T-helper 17 cell (primary cell): ENCODE results near the gene OLIG2. TPM values are rescaled to one million over a fixed set of nuclear protein-coding genes. Genes with fewer than 3 reads are reported as not detected.

Experiments used
- ATAC-seq: fragments of 150-1000 bp; cut with Tn5 transposase; 2 replicates; pipeline ENCODE4 v1.10.0; 2021; ENCODE audit warnings: mild to moderate bottlenecking, moderate library complexity
- DNase-seq, 3 donors: peaks; one replicate each; pipeline versions ENCODE4 v3.0.0 to v3.0.0-alpha.2; 2020 to 2021
- H3K9me3 ChIP-seq: one replicate; pipeline ENCODE4 v1.7.0; 2013; ENCODE audit warnings: low read length, mild to moderate bottlenecking; ENCODE audit not compliant: control insufficient read depth, poor library complexity, severe bottlenecking
- H3K27ac Mint-ChIP-seq: one replicate; pipeline ENCODE4 v1.8.0; 2022; ENCODE audit warnings: mild to moderate bottlenecking, moderate library complexity, mixed read lengths
- H3K27me3 Mint-ChIP-seq: one replicate; pipeline ENCODE4 v1.8.0; 2022; ENCODE audit warnings: mixed read lengths
- H3K36me3 Mint-ChIP-seq: one replicate; pipeline ENCODE4 v1.8.0; 2022; ENCODE audit warnings: low read depth, mixed read lengths
- H3K4me1 Mint-ChIP-seq: one replicate; pipeline ENCODE4 v1.8.0; 2022; ENCODE audit warnings: mild to moderate bottlenecking, mixed read lengths
- H3K4me3 Mint-ChIP-seq: one replicate; pipeline ENCODE4 v1.8.0; 2022; ENCODE audit warnings: mild to moderate bottlenecking, moderate library complexity, mixed read lengths
- total RNA-seq, 4 donors: library from RNA in 2 of 4; stranded (reverse) in 2 of 4; gene quantifications; one replicate each; pipeline ENCODE4 v1.2.3 and lab custom pipeline; 2022 to 2026

OLIG2 gene
- total RNA-seq, 2 donors from 2014 or later = not detected

GRCh38 chr21:33030633-33031032 lies 4.9 kb downstream of the OLIG2 start:
- ATAC-seq (no peak), DNase-seq (no peak)
- Mint-ChIP-seq H3K27me3 (peaks cover 77% of the 10 kb centered on the region), H3K27ac (no peak overlapping the region), H3K4me1 (peaks cover 25% of the 10 kb centered on the region), H3K4me3 (no peak overlapping the region), H3K36me3 (no peaks in the 10 kb centered on the region)
- no peaks in the 10 kb centered on the region for H3K9me3 ChIP-seq

GRCh38 chr21:33031152-33031911 lies 5.6 kb downstream of the OLIG2 start:
- H3K9me3 ChIP-seq = no peaks in the 10 kb centered on the region
- H3K27me3 Mint-ChIP-seq = peaks cover 70% of the 10 kb centered on the region
- H3K27ac Mint-ChIP-seq = no peak overlapping the region
- H3K4me1 Mint-ChIP-seq = peaks cover 20% of the 10 kb centered on the region
- ATAC-seq (no peak), DNase-seq (no peak)
- H3K36me3 Mint-ChIP-seq = no peaks in the 10 kb centered on the region
- H3K4me3 Mint-ChIP-seq = no peak overlapping the region

- no peak overlapping the region for H3K27ac Mint-ChIP-seq
- no peak overlapping the region for H3K4me3 Mint-ChIP-seq
- H3K27me3 Mint-ChIP-seq = peaks cover 72% of the 10 kb centered on the region
- H3K36me3 Mint-ChIP-seq = no peaks in the 10 kb centered on the region
- no peak for ATAC-seq
- DNase-seq = no peak
- no peaks in the 10 kb centered on the region for H3K9me3 ChIP-seq
- peaks cover 21% of the 10 kb centered on the region for H3K4me1 Mint-ChIP-seq
These were observed 6.8 kb downstream of the OLIG2 start for GRCh38 chr21:33032434-33033047.

GRCh38 chr21:33033094-33033951 lies 7.6 kb downstream of the OLIG2 start:
- no peak for DNase-seq
- H3K36me3 Mint-ChIP-seq = no peaks in the 10 kb centered on the region
- peaks cover 70% of the 10 kb centered on the region for H3K27me3 Mint-ChIP-seq
- H3K27ac Mint-ChIP-seq = no peak overlapping the region
- ATAC-seq = no peak
- H3K4me1 Mint-ChIP-seq = peaks cover 18% of the 10 kb centered on the region
- no peaks in the 10 kb centered on the region for H3K9me3 ChIP-seq
- no peak overlapping the region for H3K4me3 Mint-ChIP-seq

GRCh38 chr21:33033961-33034413 lies 8.3 kb downstream of the OLIG2 start:
- peaks cover 17% of the 10 kb centered on the region for H3K4me1 Mint-ChIP-seq
- no peak for DNase-seq
- no peaks in the 10 kb centered on the region for H3K9me3 ChIP-seq
- no peak overlapping the region for H3K4me3 Mint-ChIP-seq
- peaks cover 69% of the 10 kb centered on the region for H3K27me3 Mint-ChIP-seq
- no peak overlapping the region for H3K27ac Mint-ChIP-seq
- no peak for ATAC-seq
- H3K36me3 Mint-ChIP-seq = peaks cover 2% of the 10 kb centered on the region

- Mint-ChIP-seq H3K36me3 (peaks cover 2% of the 10 kb centered on the region), H3K27me3 (peaks cover 58% of the 10 kb centered on the region)
- ATAC-seq = no peak
These were observed 9.4 kb downstream of the OLIG2 start for GRCh38 chr21:33035147-33035546.

GRCh38 chr21:33036430-33037162 lies 10.9 kb downstream of the OLIG2 start:
- ATAC-seq (peak; percentile 63), DNase-seq (no peak)
- peak overlapping the region; percentile 61 for H3K4me3 Mint-ChIP-seq
- peaks cover 57% of the 10 kb centered on the region for H3K27me3 Mint-ChIP-seq
- peaks cover 12% of the 10 kb centered on the region for H3K4me1 Mint-ChIP-seq
- H3K36me3 Mint-ChIP-seq = peaks cover 2% of the 10 kb centered on the region
- H3K27ac Mint-ChIP-seq = peak overlapping the region; percentile 70
- no peaks in the 10 kb centered on the region for H3K9me3 ChIP-seq

More at GRCh38 chr21:33035147-33035546, 9.4 kb downstream of the OLIG2 start:
- H3K9me3 ChIP-seq = no peaks in the 10 kb centered on the region
- DNase-seq = no peak
- H3K4me1 Mint-ChIP-seq = peaks cover 12% of the 10 kb centered on the region
- H3K4me3 Mint-ChIP-seq = no peak overlapping the region
- no peak overlapping the region for H3K27ac Mint-ChIP-seq

- Mint-ChIP-seq H3K27ac (no peak overlapping the region), H3K27me3 (peaks cover 56% of the 10 kb centered on the region)
- DNase-seq = no peak
These were observed 11.8 kb downstream of the OLIG2 start for GRCh38 chr21:33037501-33037900.

GRCh38 chr21:33039536-33039935 lies 13.8 kb downstream of the OLIG2 start:
- peaks cover 5% of the 10 kb centered on the region for H3K36me3 Mint-ChIP-seq
- H3K27me3 Mint-ChIP-seq = peaks cover 64% of the 10 kb centered on the region
- peaks cover 12% of the 10 kb centered on the region for H3K4me1 Mint-ChIP-seq
- no peak overlapping the region for H3K27ac Mint-ChIP-seq
- no peak for ATAC-seq
- no peaks in the 10 kb centered on the region for H3K9me3 ChIP-seq
- no peak for DNase-seq
- no peak overlapping the region for H3K4me3 Mint-ChIP-seq

More at GRCh38 chr21:33037501-33037900, 11.8 kb downstream of the OLIG2 start:
- H3K9me3 ChIP-seq = no peaks in the 10 kb centered on the region
- H3K4me1 Mint-ChIP-seq = peaks cover 12% of the 10 kb centered on the region
- no peak overlapping the region for H3K4me3 Mint-ChIP-seq
- peaks cover 2% of the 10 kb centered on the region for H3K36me3 Mint-ChIP-seq
- no peak for ATAC-seq

DNA sequence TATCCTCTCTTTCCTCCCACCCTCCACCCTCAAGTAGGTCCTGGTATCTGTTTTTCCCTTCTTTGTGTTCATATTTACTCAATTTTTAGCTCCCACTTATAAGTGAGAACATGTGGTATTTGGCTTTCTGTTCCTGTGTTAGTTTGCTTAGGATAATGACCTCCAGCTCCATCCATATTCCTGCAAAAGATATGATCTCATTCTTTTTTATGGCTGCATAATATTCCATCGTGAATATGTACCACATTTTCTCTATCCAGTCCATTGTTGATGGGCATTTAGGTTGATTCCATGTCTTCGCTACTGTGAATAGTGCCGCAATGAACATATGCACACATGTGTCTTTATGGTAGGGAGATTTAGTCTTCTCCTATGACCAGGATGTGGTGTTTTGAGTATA lies 14.5 kb downstream of the OLIG2 start:
- DNase-seq (no peak), ATAC-seq (no peak)
- H3K9me3 ChIP-seq = no peaks in the 10 kb centered on the region
- H3K4me3 Mint-ChIP-seq = no peak overlapping the region
- peaks cover 5% of the 10 kb centered on the region for H3K36me3 Mint-ChIP-seq
- no peak overlapping the region for H3K27ac Mint-ChIP-seq
- peaks cover 66% of the 10 kb centered on the region for H3K27me3 Mint-ChIP-seq
- peaks cover 12% of the 10 kb centered on the region for H3K4me1 Mint-ChIP-seq

GRCh38 chr21:33041981-33042380 lies 16.2 kb downstream of the OLIG2 start:
- no peak overlapping the region for H3K27ac Mint-ChIP-seq
- peaks cover 76% of the 10 kb centered on the region for H3K27me3 Mint-ChIP-seq
- H3K36me3 Mint-ChIP-seq = peaks cover 5% of the 10 kb centered on the region
- H3K4me3 Mint-ChIP-seq = no peak overlapping the region
- H3K9me3 ChIP-seq = no peaks in the 10 kb centered on the region
- peaks cover 4% of the 10 kb centered on the region for H3K4me1 Mint-ChIP-seq
- ATAC-seq = no peak
- no peak for DNase-seq

GRCh38 chr21:33042812-33043211 lies 17.1 kb downstream of the OLIG2 start:
- peaks cover 7% of the 10 kb centered on the region for H3K36me3 Mint-ChIP-seq
- no peak overlapping the region for H3K4me3 Mint-ChIP-seq
- H3K9me3 ChIP-seq = no peaks in the 10 kb centered on the region
- no peak overlapping the region for H3K27ac Mint-ChIP-seq
- ATAC-seq (no peak), DNase-seq (no peak)
- peaks cover 2% of the 10 kb centered on the region for H3K4me1 Mint-ChIP-seq
- H3K27me3 Mint-ChIP-seq = peaks cover 77% of the 10 kb centered on the region
